Adrenal gland (tissue), 12 donors: ENCODE measurements around the gene MAP1B. TPM values are rescaled to one million over a fixed set of nuclear protein-coding genes. Genes with fewer than 3 reads are reported as not detected.
A peak's percentile ranks its signal among the peaks of the same experiment; 100 is the strongest.

Experiments
- DNase-seq, 7 donors: peaks; one replicate each; pipeline ENCODE4 v3.0.0-alpha.2; 2019 to 2020
- H3K27ac ChIP-seq, 5 donors: fragments of 200-600 bp; sonication (generic) in 4 of 5; 1 replicate in 3 of 5; 2 replicates in 2 of 5; pipeline versions ENCODE4 v1.5.1 to v1.8.0; 2016 to 2020; ENCODE audit warnings: mild to moderate bottlenecking in 1 of 5
- H3K27me3 ChIP-seq: fragments of 200-600 bp; 2 replicates; pipeline ENCODE4 v1.8.0; 2021
- H3K36me3 ChIP-seq, 2 donors: fragments of 200-600 bp; replicated peaks in 1 of 2; 1 replicate in 1 of 2; 2 replicates in 1 of 2; pipeline versions ENCODE4 v1.5.1 to v1.8.0; 2018 to 2022
- H3K4me1 ChIP-seq, 2 donors: fragments of 200-600 bp; replicated peaks in 1 of 2; 1 replicate in 1 of 2; 2 replicates in 1 of 2; pipeline versions ENCODE4 v1.5.1 to v1.8.0; 2018 to 2021
- H3K4me3 ChIP-seq, 4 donors: fragments of 200-600 bp; sonication (generic) in 3 of 4; one replicate each; pipeline ENCODE4 v1.5.1; 2016 to 2018
- H3K9me3 ChIP-seq, 3 donors: fragments of 200-600 bp; sonication (generic) in 1 of 3; replicated peaks in 1 of 3; 1 replicate in 2 of 3; 2 replicates in 1 of 3; pipeline versions ENCODE4 v1.5.1 to v1.8.0; 2016 to 2021
- CTCF ChIP-seq, 6 experiments: fragments of 450-650 bp in 4 of 6; fragments of 200-600 bp in 2 of 6; sonication (generic) in 1 of 6; IDR thresholded peaks; 1 replicate in 5 of 6; 2 replicates in 1 of 6; pipeline versions ENCODE4 v1.5.1 to v1.8.0; 2016 to 2021; ENCODE audit warnings: antibody characterized with exemption in 6 of 6, mild to moderate bottlenecking in 2 of 6, moderate library complexity in 1 of 6
- POLR2A ChIP-seq, 2 donors: fragments of 450-650 bp; IDR thresholded peaks; one replicate each; pipeline ENCODE4 v1.6.1; 2017; ENCODE audit warnings: antibody characterized with exemption in 2 of 2, mild to moderate bottlenecking in 2 of 2, moderate library complexity in 1 of 2
- WGBS, 4 donors: extraction: QIAGEN DNeasy Blood & Tissue Kit in 2 of 4; methylation state at CpG; one replicate each; pipeline versions ENCODE4 v1.1.5 to v1.1.7; 2013 to 2017; 5-methylcytosine and 5-hydroxymethylcytosine counted together
- intact Hi-C, 2 donors: fragments of 100-400 bp; cut with DNase I; formaldehyde crosslinking; loops; one replicate each; pipeline versions ENCODE4 v1.14.1 to v1.15.0; 2022 to 2023
- polyA plus RNA-seq, 3 donors: library from polyadenylated mRNA; stranded (reverse); fragments of 200-250 nt in 2 of 3; fragments of 350-450 nt in 1 of 3; fragmentation: Illumina TruSeq in 1 of 3; extraction: RNeasy Lipid Tissue Mini Kit (QIAGEN cat#74804) in 1 of 3; gene quantifications; one replicate each; pipeline ENCODE4 v1.2.3, GENCODE V29; 2013 to 2014
- total RNA-seq, 9 donors: library from RNA; depleted of rRNA in 4 of 9; stranded (reverse); fragments of >200 nt in 4 of 9; fragments of 120-200 nt in 1 of 9; fragmentation: NEBNext Ultra II Directional in 1 of 9; extraction: Animal tissue kit (Norgen Biotek cat#: 25700) in 1 of 9; gene quantifications; one replicate each; pipeline versions ENCODE4 v1.1.0 to v1.2.4, GENCODE V29; 2013 to 2023
- donor health status: healthy with polysubstance abuse.
- donor health status: Bipolar disorder and iron deficiency.
- donor health status: DM: yes; HTN: yes; CAD: no.
- donor health status: DM: no; HTN: no; CAD: no.
- donor health status: DM: no; HTN: no; CAD: no.
- donor health status: DM: yes; HTN: yes; CAD: no.

Gene MAP1B
- total and polyA plus RNA-seq, 12 donors, result 11.5 to 258 (median 67.5) TPM

GRCh38 chr5:72187388-72188075 is 80.3 kb downstream of the MAP1B start:
- TF ChIP-seq POLR2A (IDR thresholded peaks at IDR 0.05), result no peak
- no peak for TF ChIP-seq CTCF (IDR thresholded peaks at IDR 0.05)
- intact Hi-C loops, result no loop called here
- Histone ChIP-seq H3K36me3 (peaks cover 0 to 4% of the 10 kb centered on the region in 2 donors), H3K4me1 (no peaks in the 10 kb centered on the region), H3K4me3 (no peak overlapping the region), H3K9me3 (no peaks in the 10 kb centered on the region), H3K27ac (no peak overlapping the region), H3K27me3 (no peaks in the 10 kb centered on the region)
- no peak for DNase-seq
- 69 to 95% (median 78%) methylated on average over 5 of the region's 5 CpGs for WGBS, 4 donors

- Histone ChIP-seq H3K27ac (no peak overlapping the region), H3K4me3 (no peak overlapping the region), H3K36me3 (peaks cover 0 to 4% of the 10 kb centered on the region in 2 donors), H3K9me3 (no peaks in the 10 kb centered on the region), H3K27me3 (no peaks in the 10 kb centered on the region), H3K4me1 (no peaks in the 10 kb centered on the region)
- no peak for TF ChIP-seq CTCF (IDR thresholded peaks at IDR 0.05)
- TF ChIP-seq POLR2A (IDR thresholded peaks at IDR 0.05), result no peak
- 87 to 93% (median 89%) methylated on average over 2 of the region's 2 CpGs for WGBS, 4 donors
- intact Hi-C loops, result no loop called here
- DNase-seq, result no peak
Measured at GRCh38 chr5:72188166-72188565, 80.9 kb downstream of the MAP1B start.

- intact Hi-C loops, result no loop called here
- TF ChIP-seq POLR2A (IDR thresholded peaks at IDR 0.05), result no peak
- no peak for TF ChIP-seq CTCF (IDR thresholded peaks at IDR 0.05)
- peaks cover 0 to 4% of the 10 kb centered on the region in 2 donors for H3K36me3 ChIP-seq
- H3K9me3 ChIP-seq, result no peaks in the 10 kb centered on the region
- no peak for DNase-seq
- H3K27me3 ChIP-seq, result no peaks in the 10 kb centered on the region
- 79 to 93% (median 91%) methylated on average over 2 of the region's 2 CpGs for WGBS, 4 donors
- no peak overlapping the region for H3K4me3 ChIP-seq
- no peak overlapping the region for H3K27ac ChIP-seq
- H3K4me1 ChIP-seq, result no peaks in the 10 kb centered on the region
Measured at GRCh38 chr5:72189146-72189545, 81.9 kb downstream of the MAP1B start.

GRCh38 chr5:72191404-72191803 is 84.1 kb downstream of the MAP1B start:
- TF ChIP-seq CTCF (IDR thresholded peaks at IDR 0.05) (no peak), POLR2A (IDR thresholded peaks at IDR 0.05) (no peak)
- 66 to 79% (median 69%) methylated on average over 3 of the region's 3 CpGs for WGBS, 4 donors
- peak overlapping the region in 1 of 5 donors; percentile 1 for H3K27ac ChIP-seq
- H3K9me3 ChIP-seq, result no peaks in the 10 kb centered on the region
- intact Hi-C loops, result no loop called here
- DNase-seq, result no peak
- H3K36me3 ChIP-seq, result peaks cover 0 to 3% of the 10 kb centered on the region in 2 donors
- no peaks in the 10 kb centered on the region for H3K27me3 ChIP-seq
- H3K4me3 ChIP-seq, result no peak overlapping the region
- no peaks in the 10 kb centered on the region for H3K4me1 ChIP-seq
